Putamen (tissue), 1 donor: ENCODE measurements around the gene POTEF.
"Not testable (repeated sequence)": the region's sequence is repeated elsewhere in the genome, so short reads cannot be mapped to it uniquely, and the experiment has no call there.

Source experiments
- DNase-seq: peaks from one replicate; pipeline ENCODE4 v3.0.0-alpha.2; 2016; ENCODE audit warnings: low spot score

Gene POTEF

DNA sequence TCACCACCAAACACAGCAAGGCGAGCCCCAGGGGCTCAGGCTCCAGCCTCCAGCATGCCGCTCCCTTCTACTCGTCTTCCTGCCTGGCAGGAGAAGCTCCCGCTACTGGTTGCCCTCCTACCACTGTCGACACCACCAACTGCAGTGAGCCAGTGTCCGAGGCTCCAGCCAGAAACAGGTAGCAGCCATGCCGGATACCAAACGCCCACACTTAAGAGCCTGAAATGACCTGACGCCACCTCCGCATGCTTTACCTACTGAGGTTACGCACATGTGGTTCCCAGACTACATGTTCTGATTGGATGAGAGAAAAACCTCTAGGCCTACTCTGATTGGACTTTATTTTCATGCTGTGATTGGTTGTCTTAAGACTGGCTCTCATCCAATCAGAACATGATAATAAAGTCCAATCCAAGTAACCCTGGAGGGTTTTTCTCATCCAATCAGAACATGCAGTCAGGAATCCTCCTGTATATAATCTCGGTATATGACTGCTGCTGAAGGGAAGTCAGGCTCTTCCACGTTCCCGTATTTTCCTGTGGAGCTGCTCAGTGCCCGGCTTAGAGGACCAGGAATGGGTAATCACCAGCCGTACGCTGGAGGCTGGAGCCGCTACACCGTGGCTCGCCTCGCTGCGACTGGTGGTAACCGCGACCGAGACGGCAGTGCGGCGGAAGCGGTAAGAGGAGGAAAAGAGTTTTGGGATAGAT, at the start of gene POTEF:
TSS of gene POTEF (minus strand) at position 103 of the 710 bp plus-strand sequence. CDS start 8,707 bp downstream, outside the sequence.
- DNase-seq: not testable (repeated sequence)

DNA sequence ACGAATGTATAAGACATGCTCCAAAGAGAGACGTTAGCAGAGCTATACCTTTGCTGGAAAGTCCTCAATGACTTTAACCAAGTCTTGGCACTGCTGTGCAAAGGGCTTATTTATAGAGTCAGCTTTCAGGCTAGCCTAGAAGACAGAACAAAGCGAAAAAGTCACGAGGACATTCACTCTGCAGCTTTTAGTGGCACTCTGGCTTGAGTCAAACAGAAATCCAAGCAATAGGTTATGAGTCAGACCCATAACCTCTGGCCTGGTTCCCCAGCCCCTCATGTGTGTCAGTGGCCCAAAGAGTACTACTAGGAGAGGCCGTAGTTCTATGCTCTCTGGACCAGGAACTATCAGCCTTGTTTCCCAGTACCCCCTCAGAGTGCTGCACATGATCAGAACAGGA, 45.8 kb upstream of the POTEF start:
- not testable (repeated sequence) for DNase-seq

GRCh38 chr2:130169896-130170295, 40.9 kb upstream of the POTEF start:
- DNase-seq: no peak

- not testable (repeated sequence) for DNase-seq
Observed at GRCh38 chr2:130169163-130169562, 40.1 kb upstream of the POTEF start.

DNA sequence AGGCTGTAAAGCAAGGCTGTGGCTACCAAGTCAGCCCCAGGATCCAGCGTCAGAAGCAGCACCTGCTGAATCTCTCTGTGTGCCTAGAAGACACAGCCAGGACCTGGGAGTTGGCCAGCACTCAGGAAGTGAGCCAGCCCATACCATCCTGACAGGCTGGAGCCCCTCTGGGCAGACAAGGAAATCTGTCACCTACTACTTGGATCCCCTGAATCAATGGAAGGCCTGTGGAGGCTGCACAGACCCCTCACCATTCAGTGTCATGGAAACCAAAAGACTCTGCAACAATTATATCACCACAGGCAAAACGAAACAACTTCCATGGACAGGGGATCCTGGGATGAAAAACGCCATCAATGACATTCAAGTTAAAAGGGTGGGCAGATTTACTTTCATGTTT, 37.6 kb upstream of the POTEF start:
- not testable (repeated sequence) for DNase-seq

DNA sequence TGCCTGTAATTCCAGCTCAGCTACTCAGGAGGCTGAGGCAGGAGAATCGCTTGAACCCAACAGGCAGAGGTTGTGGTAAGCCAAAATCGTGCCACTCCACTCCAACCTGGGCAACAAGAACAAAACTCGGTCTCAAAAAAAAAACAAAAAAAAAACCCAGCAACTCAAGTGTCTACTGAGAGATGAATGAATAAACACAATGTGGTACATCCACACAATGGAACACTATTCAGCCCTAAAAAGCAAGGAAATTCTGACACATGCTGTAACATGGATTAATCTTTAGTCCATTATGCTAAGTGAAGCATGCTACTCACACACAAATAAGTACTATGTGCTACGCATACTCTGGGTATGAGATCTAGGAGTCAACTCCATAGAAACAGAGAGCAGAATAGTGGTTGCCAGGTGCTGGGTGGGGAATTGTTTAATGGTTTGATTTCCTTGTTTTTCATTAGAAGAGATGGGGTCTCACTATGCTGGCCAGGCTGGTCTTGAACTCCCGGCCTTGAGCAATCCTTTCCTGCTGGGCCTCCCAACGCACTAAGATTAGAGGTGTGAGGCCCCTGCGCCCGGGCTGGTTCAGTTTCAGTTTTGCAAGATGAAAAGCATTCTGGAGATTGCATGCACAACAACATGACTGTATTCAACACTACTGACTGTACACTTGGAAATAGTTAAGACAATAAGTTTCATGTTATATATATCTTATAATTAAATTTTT, 36.4 kb upstream of the POTEF start:
- no peak for DNase-seq

DNA sequence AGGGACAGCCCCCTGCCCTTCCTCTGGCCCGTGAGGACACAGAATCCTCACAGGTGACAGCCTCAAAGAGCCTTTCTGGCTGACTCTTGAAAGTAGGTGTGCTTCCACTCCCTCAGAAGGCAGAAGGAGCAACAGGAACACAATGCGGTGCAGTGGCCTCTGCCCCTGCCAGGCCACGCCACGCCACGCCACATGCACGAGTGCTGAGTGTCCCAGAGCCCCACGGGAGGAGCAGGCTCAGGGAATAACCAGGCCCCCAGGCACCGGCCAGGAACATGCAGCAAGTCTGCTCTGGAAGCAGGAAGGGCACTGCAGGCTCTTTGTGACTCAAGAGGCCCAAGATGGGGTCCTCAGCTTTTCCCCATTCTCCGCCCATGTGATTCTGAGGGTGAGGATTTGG, 33.9 kb upstream of the POTEF start:
- DNase-seq: no peak

DNA sequence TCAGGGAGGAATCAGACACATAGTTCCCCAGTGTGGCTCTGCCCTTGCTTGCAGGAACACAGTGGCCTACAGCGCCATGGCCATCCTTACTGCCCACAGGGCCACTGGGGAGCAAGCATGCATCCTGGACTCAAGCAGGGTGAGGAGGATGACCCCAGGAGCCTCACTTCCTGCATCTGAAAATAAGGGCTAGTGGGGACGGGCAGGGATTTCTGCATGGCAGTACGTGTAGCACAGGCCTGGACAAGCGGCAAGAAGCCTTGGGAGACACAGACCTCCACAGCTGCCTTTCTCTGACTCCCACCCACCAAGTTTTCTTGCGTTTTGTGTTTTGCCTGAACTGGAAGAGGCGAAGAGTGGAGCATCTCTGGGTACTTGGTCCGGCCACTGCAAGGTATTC, 33.5 kb upstream of the POTEF start:
- DNase-seq: not testable (repeated sequence)

- DNase-seq: not testable (repeated sequence)
Observed at GRCh38 chr2:130160838-130161705, 32.0 kb upstream of the POTEF start.

- DNase-seq: no peak
Observed at GRCh38 chr2:130160131-130160530, 31.1 kb upstream of the POTEF start.

DNA sequence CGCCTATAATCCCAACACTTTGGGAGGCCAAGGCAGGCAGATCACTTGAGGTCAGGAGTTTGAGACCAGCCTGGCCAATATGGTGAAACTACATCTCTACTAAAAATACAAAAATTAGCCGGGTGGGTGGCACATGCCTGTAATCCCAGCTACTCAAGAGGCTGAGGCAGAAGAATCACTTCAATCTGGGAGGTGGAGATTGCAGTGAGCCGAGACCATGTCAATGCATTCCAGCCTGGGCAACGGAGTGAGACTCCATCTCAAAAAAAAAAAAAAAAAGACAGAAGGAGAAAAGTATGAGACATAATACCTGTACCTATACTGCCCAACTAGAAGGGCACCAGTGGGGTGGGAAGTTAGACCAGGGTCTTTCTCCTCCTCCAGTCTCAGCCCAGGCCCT, 30.4 kb upstream of the POTEF start:
- not testable (repeated sequence) for DNase-seq

DNA sequence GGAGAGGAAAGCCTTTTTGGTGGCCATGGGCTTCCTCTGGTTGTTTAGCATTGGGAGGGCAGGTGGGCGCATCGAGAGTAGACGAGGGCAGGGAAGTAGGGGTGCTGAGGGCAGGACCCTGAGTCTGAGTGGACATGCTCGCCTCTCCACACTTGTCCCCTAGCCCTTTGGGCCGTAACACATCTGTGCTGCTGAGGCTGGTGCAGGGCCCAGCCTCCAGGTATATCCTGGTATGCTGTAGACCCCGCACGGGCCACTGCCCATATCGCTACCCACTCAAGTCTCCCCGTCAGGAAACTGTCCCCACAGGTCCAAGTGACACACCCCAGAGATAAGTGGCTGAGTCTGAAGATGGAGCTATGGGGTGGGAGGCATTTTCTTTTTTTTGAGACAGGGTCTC, 29.6 kb upstream of the POTEF start:
- no peak for DNase-seq

DNA sequence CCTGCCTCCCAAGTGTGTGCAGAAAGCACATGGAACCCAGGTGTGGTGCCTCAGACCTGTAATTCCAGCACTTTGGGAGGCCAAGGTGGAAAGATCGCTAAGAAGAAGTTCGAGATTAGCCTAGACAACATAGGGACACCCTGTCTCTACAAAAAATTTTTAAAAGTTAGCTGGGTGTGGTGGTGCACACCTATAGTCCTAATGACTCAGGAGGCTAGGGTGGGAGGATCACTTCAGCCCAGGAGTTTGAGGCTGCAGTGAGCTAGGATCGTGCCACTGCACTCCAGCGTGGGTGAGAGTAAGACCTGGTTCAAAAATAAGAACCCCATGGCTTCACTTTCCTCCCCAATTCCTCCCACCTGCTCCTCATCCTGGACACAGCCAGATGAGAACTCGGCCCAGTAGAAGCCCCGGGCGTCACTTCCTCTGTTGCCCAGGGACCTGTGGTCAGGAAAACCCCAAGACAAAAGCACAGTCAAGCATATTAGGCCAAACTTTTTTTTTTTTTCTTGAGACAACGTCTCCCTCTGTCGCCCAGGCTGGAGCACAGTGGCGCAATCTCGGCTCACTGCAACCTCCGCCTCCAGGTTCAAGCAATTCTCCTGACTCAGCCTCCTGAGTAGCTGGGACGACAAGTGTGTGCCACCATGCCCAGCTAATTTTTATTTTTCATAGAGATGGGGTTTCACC, 28.9 kb upstream of the POTEF start:
- not testable (repeated sequence) for DNase-seq

- not testable (repeated sequence) for DNase-seq
Observed at GRCh38 chr2:130157354-130157753, 28.3 kb upstream of the POTEF start.

GRCh38 chr2:130156624-130157004, 27.6 kb upstream of the POTEF start:
- no peak for DNase-seq

- DNase-seq: peak; percentile 31
Observed at GRCh38 chr2:130155956-130156623, 27.1 kb upstream of the POTEF start.

DNA sequence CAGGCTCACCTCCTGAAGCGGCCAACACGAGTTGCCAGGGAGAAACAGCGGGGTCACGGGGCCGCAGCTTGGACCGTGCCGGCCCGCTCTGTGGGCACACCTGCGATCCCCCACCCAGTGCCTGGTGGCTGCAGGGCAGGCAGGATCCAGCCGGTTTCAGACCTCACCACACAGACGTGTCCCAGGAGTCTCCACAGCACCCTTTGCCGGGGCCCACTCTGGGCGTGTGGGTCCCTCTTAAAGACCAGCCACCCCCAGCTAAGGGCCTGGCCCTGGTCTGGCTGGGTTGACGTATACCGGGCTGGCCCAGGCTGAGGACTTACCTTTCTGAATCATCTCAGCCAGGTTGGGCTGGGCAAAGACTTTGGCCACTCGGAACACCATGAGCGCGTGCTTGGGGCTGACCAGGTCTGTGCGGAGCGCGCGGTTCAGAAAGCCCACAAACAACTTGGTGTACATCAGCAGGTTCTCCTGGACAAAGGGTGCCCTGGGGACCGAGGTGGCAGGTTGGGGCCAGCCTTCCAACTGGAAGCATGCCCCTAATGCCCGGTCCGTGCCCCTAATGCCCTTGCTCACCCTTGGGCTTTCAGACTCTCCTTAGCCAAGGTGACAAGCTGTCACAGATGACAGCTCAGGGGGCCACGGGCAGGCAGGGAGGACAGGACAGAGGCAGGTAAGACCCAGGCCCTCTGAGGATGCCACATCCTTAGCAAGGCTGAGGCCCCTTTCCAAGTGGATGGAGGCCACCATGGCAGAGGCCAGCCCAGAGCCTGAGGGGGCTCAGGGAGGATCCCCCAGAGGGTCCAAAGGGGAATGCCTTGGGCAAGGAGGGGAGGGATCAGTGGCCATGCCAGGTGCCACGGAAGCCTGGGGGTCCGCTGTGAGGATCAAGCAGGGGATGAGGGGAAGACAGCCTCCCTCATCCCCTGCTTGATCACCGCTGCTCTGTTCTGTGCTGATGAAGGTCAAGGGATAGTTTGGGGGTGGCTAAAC, 26.0 kb upstream of the POTEF start:
- no peak for DNase-seq

DNA sequence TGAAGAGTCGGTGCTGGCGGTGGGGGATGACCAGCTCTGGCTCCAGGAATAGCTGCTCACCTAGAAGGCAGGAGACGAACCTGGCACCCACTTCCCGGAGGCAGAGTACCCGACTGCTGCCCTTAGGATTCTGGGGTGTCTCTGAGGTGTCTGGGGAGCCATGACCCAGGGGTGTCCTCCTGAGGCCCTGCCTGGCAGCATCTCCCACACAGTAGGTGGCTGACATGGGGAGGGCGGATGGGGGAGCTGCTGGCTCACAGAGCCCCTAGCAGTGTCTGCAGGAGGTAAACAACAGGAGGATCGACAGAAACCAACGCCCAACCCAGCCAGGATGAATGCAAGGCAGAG, 25.4 kb upstream of the POTEF start:
- not testable (repeated sequence) for DNase-seq

DNA sequence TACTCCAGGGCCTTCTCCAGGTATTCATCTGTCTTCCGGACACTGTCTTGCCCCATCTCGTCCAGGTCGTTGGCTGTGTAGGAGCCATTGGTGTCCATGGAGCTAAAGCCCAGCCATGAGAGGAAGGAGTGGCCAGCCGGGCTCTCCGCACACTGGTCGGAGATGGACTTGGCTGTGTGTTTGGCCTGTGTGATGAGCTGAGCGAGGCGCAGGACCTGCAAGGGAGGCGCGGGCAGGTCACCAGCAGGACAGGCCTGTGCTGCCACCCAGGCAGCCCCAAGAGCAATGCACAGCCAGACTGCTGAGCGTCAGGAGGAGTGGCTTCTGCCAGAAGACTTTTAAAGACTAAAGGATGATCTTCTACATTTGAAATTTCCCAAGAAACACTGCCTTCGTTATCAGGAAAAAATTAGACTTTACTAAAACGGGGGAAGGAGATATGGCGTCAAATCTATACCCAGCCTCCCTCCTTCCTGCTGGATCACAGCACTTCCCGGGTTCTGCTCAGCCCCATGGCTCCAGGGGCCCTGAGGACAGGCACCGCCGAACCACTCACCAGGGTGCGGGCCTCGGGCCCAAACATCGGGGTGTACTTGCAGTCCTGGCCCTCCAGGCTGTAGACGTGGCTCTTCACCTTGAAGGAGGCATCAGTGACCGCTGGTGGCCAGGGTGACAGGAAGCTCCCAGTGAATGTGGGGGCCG, 24.9 kb upstream of the POTEF start:
- not testable (repeated sequence) for DNase-seq
